ENCODE data around the gene AP4M1.

GRCh38 chr7:100107125-100107737 lies 5.8 kb downstream of the AP4M1 start:
- TF ChIP-seq, protein P1, sequence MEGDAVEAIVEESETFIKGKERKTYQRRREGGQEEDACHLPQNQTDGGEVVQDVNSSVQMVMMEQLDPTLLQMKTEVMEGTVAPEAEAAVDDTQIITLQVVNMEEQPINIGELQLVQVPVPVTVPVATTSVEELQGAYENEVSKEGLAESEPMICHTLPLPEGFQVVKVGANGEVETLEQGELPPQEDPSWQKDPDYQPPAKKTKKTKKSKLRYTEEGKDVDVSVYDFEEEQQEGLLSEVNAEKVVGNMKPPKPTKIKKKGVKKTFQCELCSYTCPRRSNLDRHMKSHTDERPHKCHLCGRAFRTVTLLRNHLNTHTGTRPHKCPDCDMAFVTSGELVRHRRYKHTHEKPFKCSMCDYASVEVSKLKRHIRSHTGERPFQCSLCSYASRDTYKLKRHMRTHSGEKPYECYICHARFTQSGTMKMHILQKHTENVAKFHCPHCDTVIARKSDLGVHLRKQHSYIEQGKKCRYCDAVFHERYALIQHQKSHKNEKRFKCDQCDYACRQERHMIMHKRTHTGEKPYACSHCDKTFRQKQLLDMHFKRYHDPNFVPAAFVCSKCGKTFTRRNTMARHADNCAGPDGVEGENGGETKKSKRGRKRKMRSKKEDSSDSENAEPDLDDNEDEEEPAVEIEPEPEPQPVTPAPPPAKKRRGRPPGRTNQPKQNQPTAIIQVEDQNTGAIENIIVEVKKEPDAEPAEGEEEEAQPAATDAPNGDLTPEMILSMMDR (conservative IDR thresholded peaks at IDR 0.05; ENCODE audit: low read length): no peak
- TF ChIP-seq EZH2phosphoT487 (IDR thresholded peaks at IDR 0.05; ENCODE audit: borderline replicate concordance, low read depth, low read length): no peak

Data from OCI-LY7 (cell line).